A549 (cell line): ENCODE measurements around the gene MGAT5.

ENCODE experiments used
- ATOH8 ChIP-seq: fragments of 250-450 bp; sonication (Bioruptor Pico); IDR thresholded peaks from 2 replicates; pipeline ENCODE4 v1.5.0; 2020; ENCODE audit warnings: low read depth, mild to moderate bottlenecking, moderate library complexity
- CHD2 ChIP-seq: fragments of 150-350 bp; IDR thresholded peaks from 2 replicates; pipeline ENCODE4 v1.6.1; 2014; ENCODE audit warnings: low read length; ENCODE audit not compliant: partially characterized antibody
- CTCF ChIP-seq: fragments of >200 bp; sonication (Bioruptor Twin); formaldehyde crosslinking; IDR thresholded peaks from 3 replicates; pipeline ENCODE4 v1.5.1; 2016
- ESRRA ChIP-seq: fragments of 150-350 bp; IDR thresholded peaks from 2 replicates; pipeline ENCODE4 v1.6.1; 2014; ENCODE audit warnings: mild to moderate bottlenecking, low read length, borderline replicate concordance
- MAX ChIP-seq: IDR thresholded peaks from 2 replicates; pipeline ENCODE4 v1.6.1; 2012
- PBX3 ChIP-seq: IDR thresholded peaks from 2 replicates; pipeline ENCODE4 v1.6.1; 2012
- POLR2A ChIP-seq: IDR thresholded peaks from 2 replicates; pipeline ENCODE4 v1.6.1; 2012; ENCODE audit warnings: mild to moderate bottlenecking, low read length
- POLR2AphosphoS2 ChIP-seq: conservative IDR thresholded peaks from 2 replicates; pipeline ENCODE4 v1.6.1; 2012; ENCODE audit warnings: low read length, improper control_type of control experiment, inconsistent platforms
- RCOR1 ChIP-seq: fragments of 150-350 bp; IDR thresholded peaks from 2 replicates; pipeline ENCODE4 v1.6.1; 2014; ENCODE audit warnings: antibody characterized with exemption, low read length, low read depth

GRCh38 chr2:134235510-134236144 is 18.2 kb upstream of the MGAT5 start:
- no peak for TF ChIP-seq POLR2AphosphoS2
- no peak for TF ChIP-seq PBX3
- TF ChIP-seq CTCF = no peak
- TF ChIP-seq CHD2 = no peak
- TF ChIP-seq POLR2A = no peak
- TF ChIP-seq ATOH8 (CRISPR knock-in tag) = no peak
- no peak for TF ChIP-seq ESRRA
- no peak for TF ChIP-seq RCOR1
- TF ChIP-seq MAX = no peak
